ENCODE measurements around the gene SYT7.

DNA sequence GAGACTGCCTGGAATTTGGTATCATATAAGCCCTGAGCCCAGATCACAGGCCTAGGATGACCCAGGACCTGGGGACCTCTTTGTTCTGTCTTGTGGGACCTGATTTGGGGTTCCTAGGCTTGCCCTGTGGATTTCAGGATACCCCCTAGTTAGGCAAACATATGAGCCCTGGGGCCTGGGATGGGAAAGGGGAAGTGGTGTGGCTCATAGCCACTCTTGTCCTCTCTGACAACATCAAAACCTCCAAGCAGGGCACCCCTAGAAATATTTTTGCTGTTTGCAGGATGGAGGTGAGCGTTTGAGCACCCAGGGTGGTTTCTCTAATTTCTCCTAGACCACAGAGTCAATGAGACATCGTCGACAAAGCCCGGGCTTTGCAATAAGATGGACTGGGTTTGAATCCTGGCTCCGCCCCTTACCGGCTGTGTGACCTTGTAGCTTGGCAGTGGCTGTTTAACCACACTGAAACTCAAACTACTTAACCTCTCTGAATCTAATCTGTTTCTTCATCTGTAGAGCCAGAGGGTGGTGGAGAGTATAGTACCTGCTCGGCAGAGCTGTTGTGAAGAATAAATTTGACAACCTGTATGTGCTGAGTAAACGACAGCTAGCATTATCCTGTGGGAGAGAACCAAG, 77.6 kb downstream of the SYT7 start:
- TF ChIP-seq, protein P1, sequence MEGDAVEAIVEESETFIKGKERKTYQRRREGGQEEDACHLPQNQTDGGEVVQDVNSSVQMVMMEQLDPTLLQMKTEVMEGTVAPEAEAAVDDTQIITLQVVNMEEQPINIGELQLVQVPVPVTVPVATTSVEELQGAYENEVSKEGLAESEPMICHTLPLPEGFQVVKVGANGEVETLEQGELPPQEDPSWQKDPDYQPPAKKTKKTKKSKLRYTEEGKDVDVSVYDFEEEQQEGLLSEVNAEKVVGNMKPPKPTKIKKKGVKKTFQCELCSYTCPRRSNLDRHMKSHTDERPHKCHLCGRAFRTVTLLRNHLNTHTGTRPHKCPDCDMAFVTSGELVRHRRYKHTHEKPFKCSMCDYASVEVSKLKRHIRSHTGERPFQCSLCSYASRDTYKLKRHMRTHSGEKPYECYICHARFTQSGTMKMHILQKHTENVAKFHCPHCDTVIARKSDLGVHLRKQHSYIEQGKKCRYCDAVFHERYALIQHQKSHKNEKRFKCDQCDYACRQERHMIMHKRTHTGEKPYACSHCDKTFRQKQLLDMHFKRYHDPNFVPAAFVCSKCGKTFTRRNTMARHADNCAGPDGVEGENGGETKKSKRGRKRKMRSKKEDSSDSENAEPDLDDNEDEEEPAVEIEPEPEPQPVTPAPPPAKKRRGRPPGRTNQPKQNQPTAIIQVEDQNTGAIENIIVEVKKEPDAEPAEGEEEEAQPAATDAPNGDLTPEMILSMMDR (IDR thresholded peaks at IDR 0.05; ENCODE audit: control extremely low read depth in 1 of 3, insufficient read depth in 1 of 3, low read depth in 1 of 3, low read length in 3 of 3) = no peak
- no peak for TF ChIP-seq NRF1 (IDR thresholded peaks at IDR 0.05; ENCODE audit: low read depth, low read length)
- no peak for TF ChIP-seq CEBPB (IDR thresholded peaks at IDR 0.05; ENCODE audit: low read depth, low read length)
- no peak for TF ChIP-seq BRCA1 (IDR thresholded peaks at IDR 0.05; ENCODE audit: low read depth, low read length)
- TF ChIP-seq POLR2A (IDR thresholded peaks at IDR 0.05; ENCODE audit: control extremely low read depth in 1 of 2, low read depth in 2 of 2, low read length in 2 of 2) = no peak
- no peak for TF ChIP-seq SUZ12 (IDR thresholded peaks at IDR 0.05; ENCODE audit: low read length)
- no peak for TF ChIP-seq HDAC6 (IDR thresholded peaks at IDR 0.05; ENCODE audit: low read depth, low read length)
- no peak for TF ChIP-seq EZH2 (IDR thresholded peaks at IDR 0.05; ENCODE audit: low read depth, low read length, severe bottlenecking)
- no peak for TF ChIP-seq TEAD4 (IDR thresholded peaks at IDR 0.05; ENCODE audit: low read depth, low read length)
- no peak for TF ChIP-seq POLR2AphosphoS5 (IDR thresholded peaks at IDR 0.05; ENCODE audit: low read depth, low read length)
- no peak for TF ChIP-seq YY1 (IDR thresholded peaks at IDR 0.05; ENCODE audit: low read depth, low read length)
- TF ChIP-seq HDAC2 (IDR thresholded peaks at IDR 0.05; ENCODE audit: borderline replicate concordance in 1 of 2, low read depth in 2 of 2, low read length in 2 of 2) = no peak
- no peak for TF ChIP-seq ZNF274 (IDR thresholded peaks at IDR 0.05; ENCODE audit: borderline replicate concordance, extremely low read depth, low read length)
- no peak for TF ChIP-seq CHD2 (IDR thresholded peaks at IDR 0.05; ENCODE audit: low read length)

Data from H1 (cell line).